HEK293T (cell line): ENCODE data around the gene ME3.

Source experiments
- CTCF ChIA-PET: fragments of 350-600 bp; formaldehyde crosslinking; extraction: SDS; loops from one replicate; lab custom pipeline; 2021; ENCODE audit warnings: antibody characterized with exemption, inconsistent platforms; lab: Yijun Ruan, JAX
- POLR2A ChIA-PET: fragments of 350-600 bp; formaldehyde crosslinking; extraction: SDS; loops from one replicate; lab custom pipeline; 2020; ENCODE audit warnings: antibody characterized with exemption, inconsistent platforms; lab: Yijun Ruan, JAX
- DNase-seq: peaks from one replicate; pipeline ENCODE4 v3.0.0; 2012; ENCODE audit warnings: mixed read lengths; ENCODE audit errors: extremely low spot score
- ARNT ChIP-seq: fragments of 450-650 bp; IDR thresholded peaks from 2 replicates; pipeline ENCODE4 v1.6.1; 2017; ENCODE audit warnings: mild to moderate bottlenecking
- BHLHE40 ChIP-seq: fragments of 450-650 bp; IDR thresholded peaks from 2 replicates; pipeline ENCODE4 v1.6.1; 2016; ENCODE audit warnings: mild to moderate bottlenecking, moderate library complexity, borderline replicate concordance
- CTBP1 ChIP-seq: fragments of 450-650 bp; IDR thresholded peaks from 2 replicates; pipeline ENCODE4 v1.6.1; 2016; ENCODE audit warnings: borderline replicate concordance
- ELF4 ChIP-seq: fragments of 450-650 bp; IDR thresholded peaks from 2 replicates; pipeline ENCODE4 v1.6.1; 2017; ENCODE audit warnings: antibody characterized with exemption
- FOXA1 ChIP-seq: fragments of 450-650 bp; IDR thresholded peaks from 2 replicates; pipeline ENCODE4 v1.6.1; 2016; ENCODE audit warnings: mild to moderate bottlenecking
- FOXK2 ChIP-seq: fragments of 450-650 bp; IDR thresholded peaks from 2 replicates; pipeline ENCODE4 v1.6.1; 2016; ENCODE audit warnings: mild to moderate bottlenecking
- FOXM1 ChIP-seq: fragments of 450-650 bp; IDR thresholded peaks from 2 replicates; pipeline ENCODE4 v1.6.1; 2017; ENCODE audit warnings: mild to moderate bottlenecking, borderline replicate concordance
- HDGF ChIP-seq: fragments of 450-650 bp; IDR thresholded peaks from 2 replicates; pipeline ENCODE4 v1.6.1; 2017; ENCODE audit warnings: antibody characterized with exemption, borderline replicate concordance
- L3MBTL2 ChIP-seq: fragments of 450-650 bp; conservative IDR thresholded peaks from 2 replicates; pipeline ENCODE4 v1.6.1; 2016; ENCODE audit warnings: mild to moderate bottlenecking
- LEF1 ChIP-seq: fragments of 450-650 bp; IDR thresholded peaks from 2 replicates; pipeline ENCODE4 v1.6.1; 2017; ENCODE audit warnings: mild to moderate bottlenecking, borderline replicate concordance
- NFRKB ChIP-seq: fragments of 450-650 bp; IDR thresholded peaks from 2 replicates; pipeline ENCODE4 v1.6.1; 2016; ENCODE audit warnings: mild to moderate bottlenecking, moderate library complexity
- PKNOX1 ChIP-seq: fragments of 450-650 bp; IDR thresholded peaks from 2 replicates; pipeline ENCODE4 v1.6.1; 2016
- SP1 ChIP-seq: fragments of 450-650 bp; IDR thresholded peaks from 2 replicates; pipeline ENCODE4 v1.6.1; 2017
- SUZ12 ChIP-seq: fragments of 450-650 bp; IDR thresholded peaks from 2 replicates; pipeline ENCODE4 v1.6.1; 2016; ENCODE audit warnings: mild to moderate bottlenecking
- TARDBP ChIP-seq: fragments of 450-650 bp; IDR thresholded peaks from 2 replicates; pipeline ENCODE4 v1.6.1; 2016
- ZNF384 ChIP-seq: fragments of 450-650 bp; IDR thresholded peaks from 2 replicates; pipeline ENCODE4 v1.6.1; 2016

ME3 gene

GRCh38 chr11:86672007-86672621 is at the start of gene ME3:
Gene ME3, minus strand, starts transcription at chr11:86672616.
- CTCF ChIA-PET: no interaction called here
- POLR2A ChIA-PET: no interaction called here
- TF ChIP-seq LEF1: no peak
- TF ChIP-seq TARDBP: no peak
- TF ChIP-seq BHLHE40: no peak
- no peak for TF ChIP-seq L3MBTL2
- TF ChIP-seq FOXK2: no peak
- TF ChIP-seq ARNT: no peak
- no peak for TF ChIP-seq FOXA1
- TF ChIP-seq ELF4: no peak
- TF ChIP-seq PKNOX1: no peak
- no peak for TF ChIP-seq CTBP1
- TF ChIP-seq NFRKB: no peak
- no peak for TF ChIP-seq SUZ12
- TF ChIP-seq SP1: no peak
- TF ChIP-seq HDGF: no peak
- no peak for TF ChIP-seq ZNF384
- TF ChIP-seq FOXM1: no peak
- no peak for DNase-seq

GRCh38 chr11:86722006-86722405 is 49.6 kb upstream of the ME3 start:
- DNase-seq: no peak
- POLR2A ChIA-PET: no interaction called here
- no peak for TF ChIP-seq NFRKB
- TF ChIP-seq L3MBTL2: no peak
- no peak for TF ChIP-seq SUZ12
- TF ChIP-seq FOXK2: no peak
- TF ChIP-seq PKNOX1: no peak
- TF ChIP-seq FOXM1: no peak
- TF ChIP-seq ELF4: no peak
- no peak for TF ChIP-seq BHLHE40
- TF ChIP-seq CTBP1: no peak
- TF ChIP-seq LEF1: no peak
- CTCF ChIA-PET: no interaction called here

- CTCF ChIA-PET: no interaction called here
- DNase-seq: no peak
- POLR2A ChIA-PET: no interaction called here
- TF ChIP-seq NFRKB (no peak), LEF1 (no peak), TARDBP (no peak), CTBP1 (no peak), FOXK2 (no peak), L3MBTL2 (no peak), ELF4 (no peak), FOXA1 (no peak), SP1 (no peak), FOXM1 (no peak)
These were observed 48.1 kb upstream of the ME3 start for GRCh38 chr11:86720546-86720945.

- CTCF ChIA-PET: no interaction called here
These were observed 47.5 kb upstream of the ME3 start for GRCh38 chr11:86719781-86720463.

GRCh38 chr11:86718999-86719398 is 46.6 kb upstream of the ME3 start:
- ChIA-PET POLR2A (no interaction called here), CTCF (interaction anchor here (0.6 kb wide), 2 partner anchors 9 to 76 kb away, joined by 3 to 6 read pairs; no protein-coding TSS in a partner anchor)
- TF ChIP-seq FOXK2 (no peak), ELF4 (no peak), SUZ12 (no peak), ZNF384 (no peak), BHLHE40 (no peak), LEF1 (no peak), PKNOX1 (no peak), TARDBP (no peak), ARNT (no peak), CTBP1 (no peak), FOXA1 (no peak)
- DNase-seq: no peak

More at GRCh38 chr11:86719781-86720463, 47.5 kb upstream of the ME3 start:
- no peak for DNase-seq
- POLR2A ChIA-PET: no interaction called here
- TF ChIP-seq FOXK2: no peak
- TF ChIP-seq CTBP1: no peak
- no peak for TF ChIP-seq ARNT
- no peak for TF ChIP-seq ZNF384
- TF ChIP-seq PKNOX1: no peak
- TF ChIP-seq FOXA1: no peak
- no peak for TF ChIP-seq FOXM1
- no peak for TF ChIP-seq TARDBP
- no peak for TF ChIP-seq BHLHE40
- no peak for TF ChIP-seq SP1
- no peak for TF ChIP-seq HDGF
- no peak for TF ChIP-seq L3MBTL2
